ENCODE results near the gene TMEM212. TPM values are rescaled to one million over a fixed set of nuclear protein-coding genes. Genes with fewer than 3 reads are reported as not detected.

The TMEM212 gene
- total RNA-seq, 2 experiments from 2014 or later = not detected

- Mint-ChIP-seq H3K4me3 (no peak overlapping the region), H3K4me1 (peaks cover 29% of the 10 kb centered on the region), H3K36me3 (ENCODE audit: low read depth) (no peaks in the 10 kb centered on the region), H3K27ac (no peak overlapping the region), H3K27me3 (peaks cover 7% of the 10 kb centered on the region), H3K9me3 (no peaks in the 10 kb centered on the region)
- ChIA-PET POLR2A (no interaction called here), CTCF (no interaction called here)
- DNase-seq = no peak
These were observed 25.9 kb upstream of the TMEM212 start for GRCh38 chr3:171817074-171817800.

GRCh38 chr3:171821044-171821443, 22.1 kb upstream of the TMEM212 start:
- no peak overlapping the region for H3K27ac Mint-ChIP-seq
- peaks cover 9% of the 10 kb centered on the region for H3K27me3 Mint-ChIP-seq
- DNase-seq = no peak
- H3K36me3 Mint-ChIP-seq (ENCODE audit: low read depth) = no peaks in the 10 kb centered on the region
- ChIA-PET POLR2A (no interaction called here), CTCF (no interaction called here)
- no peaks in the 10 kb centered on the region for H3K9me3 Mint-ChIP-seq
- H3K4me3 Mint-ChIP-seq = no peak overlapping the region
- peaks cover 15% of the 10 kb centered on the region for H3K4me1 Mint-ChIP-seq

- Mint-ChIP-seq H3K9me3 (no peaks in the 10 kb centered on the region), H3K4me1 (peaks cover 16% of the 10 kb centered on the region), H3K36me3 (ENCODE audit: low read depth) (no peaks in the 10 kb centered on the region), H3K27me3 (peaks cover 9% of the 10 kb centered on the region), H3K27ac (no peak overlapping the region), H3K4me3 (no peak overlapping the region)
- ChIA-PET CTCF (interaction anchor here (0.8 to 1.7 kb wide), 3 partner anchors 12 to 520 kb away, joined by 3 to 5 read pairs (median 3); no protein-coding TSS in a partner anchor), POLR2A (no interaction called here)
- no peak for DNase-seq
These were observed 21.3 kb upstream of the TMEM212 start for GRCh38 chr3:171821778-171822358.

GRCh38 chr3:171822431-171823106, 20.6 kb upstream of the TMEM212 start:
- ChIA-PET CTCF (interaction anchor here (0.8 to 1.7 kb wide), 3 partner anchors 11 to 519 kb away, joined by 3 to 5 read pairs (median 3); no protein-coding TSS in a partner anchor), POLR2A (no interaction called here)
- Mint-ChIP-seq H3K27me3 (peaks cover 9% of the 10 kb centered on the region), H3K4me3 (no peak overlapping the region), H3K36me3 (ENCODE audit: low read depth) (no peaks in the 10 kb centered on the region), H3K27ac (no peak overlapping the region), H3K9me3 (no peaks in the 10 kb centered on the region), H3K4me1 (peaks cover 20% of the 10 kb centered on the region)
- no peak for DNase-seq

- Mint-ChIP-seq H3K9me3 (no peaks in the 10 kb centered on the region), H3K4me3 (no peak overlapping the region), H3K36me3 (ENCODE audit: low read depth) (no peaks in the 10 kb centered on the region), H3K27me3 (peaks cover 10% of the 10 kb centered on the region), H3K27ac (no peak overlapping the region), H3K4me1 (peaks cover 26% of the 10 kb centered on the region)
- POLR2A ChIA-PET = no interaction called here
- no peak for DNase-seq
- CTCF ChIA-PET = no interaction called here
These were observed 19.0 kb upstream of the TMEM212 start for GRCh38 chr3:171824116-171824515.

- POLR2A ChIA-PET = no interaction called here
- no peak overlapping the region for H3K4me3 Mint-ChIP-seq
- H3K9me3 Mint-ChIP-seq = no peaks in the 10 kb centered on the region
- peaks cover 26% of the 10 kb centered on the region for H3K4me1 Mint-ChIP-seq
- no peak overlapping the region for H3K27ac Mint-ChIP-seq
- no peaks in the 10 kb centered on the region for H3K36me3 Mint-ChIP-seq (ENCODE audit: low read depth)
- DNase-seq = no peak
- peaks cover 10% of the 10 kb centered on the region for H3K27me3 Mint-ChIP-seq
- CTCF ChIA-PET = interaction anchor here (0.6 kb wide), 1 partner anchor 660 kb away, joined by 4 read pairs; no protein-coding TSS in a partner anchor
These were observed 18.3 kb upstream of the TMEM212 start for GRCh38 chr3:171824824-171825221.

- Mint-ChIP-seq H3K27ac (no peak overlapping the region), H3K27me3 (peaks cover 10% of the 10 kb centered on the region), H3K4me3 (no peak overlapping the region), H3K4me1 (peaks cover 26% of the 10 kb centered on the region), H3K36me3 (ENCODE audit: low read depth) (no peaks in the 10 kb centered on the region), H3K9me3 (no peaks in the 10 kb centered on the region)
- DNase-seq = no peak
- POLR2A ChIA-PET = no interaction called here
- CTCF ChIA-PET = interaction anchor here (0.6 kb wide), 1 partner anchor 660 kb away, joined by 4 read pairs; no protein-coding TSS in a partner anchor
These were observed 17.8 kb upstream of the TMEM212 start for GRCh38 chr3:171825222-171825828.

GRCh38 chr3:171827385-171827784, 15.8 kb upstream of the TMEM212 start:
- ChIA-PET POLR2A (no interaction called here), CTCF (interaction anchor here (1.0 to 1.1 kb wide), 2 partner anchors 55 to 505 kb away, joined by 3 to 4 read pairs; no protein-coding TSS in a partner anchor)
- peaks cover 12% of the 10 kb centered on the region for H3K4me1 Mint-ChIP-seq
- no peak overlapping the region for H3K27ac Mint-ChIP-seq
- no peaks in the 10 kb centered on the region for H3K36me3 Mint-ChIP-seq (ENCODE audit: low read depth)
- no peak for DNase-seq
- H3K4me3 Mint-ChIP-seq = no peak overlapping the region
- H3K9me3 Mint-ChIP-seq = no peaks in the 10 kb centered on the region
- peaks cover 12% of the 10 kb centered on the region for H3K27me3 Mint-ChIP-seq

GRCh38 chr3:171827836-171828458, 15.2 kb upstream of the TMEM212 start:
- no peak for DNase-seq
- Mint-ChIP-seq H3K27me3 (peaks cover 16% of the 10 kb centered on the region), H3K27ac (peak overlapping the region; percentile 3), H3K4me3 (no peak overlapping the region), H3K36me3 (ENCODE audit: low read depth) (no peaks in the 10 kb centered on the region), H3K9me3 (no peaks in the 10 kb centered on the region), H3K4me1 (peaks cover 12% of the 10 kb centered on the region)
- POLR2A ChIA-PET = interaction anchor here (1.2 kb wide), 1 partner anchor 18 kb away, joined by 4 read pairs; the partner anchor contains the start of gene PLD1
- CTCF ChIA-PET = interaction anchor here (1.1 to 2.8 kb wide), 4 partner anchors 13 to 505 kb away, joined by 3 to 14 read pairs (median 4); partner anchors contain the start of gene PLD1

- Mint-ChIP-seq H3K4me3 (no peak overlapping the region), H3K36me3 (ENCODE audit: low read depth) (no peaks in the 10 kb centered on the region), H3K9me3 (no peaks in the 10 kb centered on the region), H3K27ac (no peak overlapping the region), H3K27me3 (peaks cover 12% of the 10 kb centered on the region), H3K4me1 (peaks cover 12% of the 10 kb centered on the region)
- DNase-seq = no peak
- CTCF ChIA-PET = interaction anchor here (0.9 to 2.8 kb wide), 6 partner anchors 10 to 512 kb away, joined by 3 to 14 read pairs (median 4); partner anchors contain the start of gene PLD1
- POLR2A ChIA-PET = interaction anchor here (1.2 kb wide), 1 partner anchor 19 kb away, joined by 4 read pairs; the partner anchor contains the start of gene PLD1
These were observed 14.0 kb upstream of the TMEM212 start for GRCh38 chr3:171828902-171829770.

GRCh38 chr3:171829841-171830517, 13.2 kb upstream of the TMEM212 start:
- Mint-ChIP-seq H3K36me3 (ENCODE audit: low read depth) (no peaks in the 10 kb centered on the region), H3K9me3 (no peaks in the 10 kb centered on the region), H3K4me1 (peaks cover 12% of the 10 kb centered on the region), H3K27ac (no peak overlapping the region), H3K27me3 (peaks cover 12% of the 10 kb centered on the region), H3K4me3 (no peak overlapping the region)
- DNase-seq = peak; percentile 22
- POLR2A ChIA-PET = no interaction called here
- CTCF ChIA-PET = interaction anchor here (0.9 to 2.8 kb wide), 6 partner anchors 9 to 511 kb away, joined by 3 to 14 read pairs (median 4); partner anchors contain the start of gene PLD1

All from activated CD4-positive, alpha-beta memory T cell treated with anti-CD3 and anti-CD28 coated beads, Interleukin-2, amount 10 ng/mL, durations not matched to agents 7 days and 5 days (primary cell).